Measurements from ENCODE around the gene EED.
"Not testable (repeated sequence)": the region's sequence is repeated elsewhere in the genome, so short reads cannot be mapped to it uniquely, and the experiment has no call there.

The EED gene

GRCh38 chr11:86292912-86293616, 48.5 kb downstream of the EED start:
- peak; percentile 44 for DNase-seq (ENCODE audit: low read depth)

- DNase-seq (ENCODE audit: low read depth), result no peak
Observed at GRCh38 chr11:86294026-86294425, 49.5 kb downstream of the EED start.

- DNase-seq (ENCODE audit: low read depth), result no peak
Observed at GRCh38 chr11:86301742-86302091, 57.2 kb downstream of the EED start.

GRCh38 chr11:86302092-86302793, 57.7 kb downstream of the EED start, which contains the start of gene HIKESHI:
Gene HIKESHI, plus strand, starts transcription at chr11:86302240. Its CDS starts 209 bp downstream, at chr11:86302449.
- DNase-seq (ENCODE audit: low read depth), result peak; percentile 85

- no peak for DNase-seq (ENCODE audit: low read depth)
Observed at GRCh38 chr11:86303257-86303656, 58.7 kb downstream of the EED start.

- DNase-seq (ENCODE audit: low read depth), result not testable (repeated sequence)
Observed at GRCh38 chr11:86308710-86309109, 64.2 kb downstream of the EED start.

- no peak for DNase-seq (ENCODE audit: low read depth)
Observed at GRCh38 chr11:86313793-86314192, 69.2 kb downstream of the EED start.

- DNase-seq (ENCODE audit: low read depth), result no peak
Observed at GRCh38 chr11:86314636-86315035, 70.1 kb downstream of the EED start.

Data from activated T-cell treated with anti-CD3 and anti-CD28 coated beads for 48 hours (primary cell).